ENCODE measurements around the gene CH25H. TPM values are rescaled to one million over a fixed set of nuclear protein-coding genes. Genes with fewer than 3 reads are reported as not detected.

The CH25H gene
- total RNA-seq, 2 donors from 2014 or later, result 1.1 to 1.6 TPM

DNA sequence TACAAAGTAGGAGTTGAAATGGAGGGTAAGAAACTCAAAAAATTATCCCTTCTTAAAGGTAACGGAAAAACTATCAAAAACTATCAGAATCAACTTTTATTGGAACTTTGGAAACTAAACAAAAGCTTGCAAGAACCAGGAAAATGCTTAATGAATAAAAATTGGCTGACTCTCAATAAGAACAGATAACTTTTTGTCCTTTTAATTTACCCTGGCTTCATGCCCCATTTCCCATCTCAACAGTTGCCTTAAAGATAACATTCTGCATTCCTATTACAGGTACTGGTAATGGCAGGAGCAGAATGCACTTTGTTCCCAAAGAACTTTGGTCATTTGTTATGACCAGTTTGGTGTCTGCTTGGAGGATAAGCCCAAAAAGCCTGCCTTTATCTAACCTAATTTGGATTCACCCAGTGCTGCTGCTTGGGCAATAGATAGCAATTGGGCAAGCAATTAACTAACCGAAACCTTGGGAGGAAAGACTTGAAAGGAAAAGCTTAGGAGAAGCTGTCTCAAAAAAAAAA lies 17.8 kb downstream of the CH25H start:
- Histone ChIP-seq H3K36me3 (no peaks in the 10 kb centered on the region), H3K27me3 (replicated peaks; ENCODE audit: insufficient read depth) (no peaks in the 10 kb centered on the region), H3K27ac (no peak overlapping the region), H3K4me3 (no peak overlapping the region), H3K4me1 (replicated peaks) (no peaks in the 10 kb centered on the region), H3K9me3 (no peaks in the 10 kb centered on the region)
- TF ChIP-seq CTCF (IDR thresholded peaks at IDR 0.05) (no peak), POLR2AphosphoS5 (IDR thresholded peaks at IDR 0.05) (no peak), POLR2A (IDR thresholded peaks at IDR 0.05) (no peak)
- 78% methylated on average over 2 of the region's 2 CpGs for WGBS
- DNase-seq (ENCODE audit: low spot score), result no peak
- intact Hi-C loops (cut with DNase I), result no loop called here

DNA sequence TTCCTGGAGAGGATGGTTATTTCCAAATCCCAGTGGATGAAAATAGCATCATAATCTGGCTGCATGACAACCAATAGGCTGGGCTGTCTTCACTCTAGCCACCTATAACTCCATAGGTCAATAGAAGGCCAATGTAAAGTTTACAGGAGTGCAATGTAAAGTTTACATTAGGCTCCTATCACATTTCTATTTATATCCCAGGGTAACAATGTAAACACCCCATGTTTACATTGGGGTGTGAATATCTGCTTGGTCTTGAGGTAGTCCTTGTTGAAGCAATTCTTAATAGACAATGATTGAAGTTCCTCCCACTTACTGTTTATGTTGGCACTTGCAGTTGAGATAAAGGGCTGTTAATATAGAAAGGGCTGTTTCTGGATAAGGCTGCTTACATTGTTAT lies 21.5 kb downstream of the CH25H start:
- intact Hi-C loops (cut with DNase I), result no loop called here
- DNase-seq (ENCODE audit: low spot score), result no peak
- no peaks in the 10 kb centered on the region for H3K4me1 ChIP-seq (replicated peaks)
- no peak overlapping the region for H3K4me3 ChIP-seq
- H3K36me3 ChIP-seq, result no peaks in the 10 kb centered on the region
- no peak for TF ChIP-seq POLR2A (IDR thresholded peaks at IDR 0.05)
- TF ChIP-seq CTCF (IDR thresholded peaks at IDR 0.05), result no peak
- TF ChIP-seq POLR2AphosphoS5 (IDR thresholded peaks at IDR 0.05), result no peak
- no peaks in the 10 kb centered on the region for H3K27me3 ChIP-seq (replicated peaks; ENCODE audit: insufficient read depth)
- H3K27ac ChIP-seq, result no peak overlapping the region
- H3K9me3 ChIP-seq, result no peaks in the 10 kb centered on the region

- intact Hi-C loops (cut with DNase I), result no loop called here
Measured at GRCh38 chr10:89184638-89185037, 22.5 kb downstream of the CH25H start.

GRCh38 chr10:89183571-89183970 lies 23.5 kb downstream of the CH25H start:
- Histone ChIP-seq H3K27me3 (replicated peaks; ENCODE audit: insufficient read depth) (no peaks in the 10 kb centered on the region), H3K4me1 (replicated peaks) (no peaks in the 10 kb centered on the region), H3K27ac (no peak overlapping the region), H3K36me3 (no peaks in the 10 kb centered on the region), H3K9me3 (no peaks in the 10 kb centered on the region), H3K4me3 (no peak overlapping the region)
- intact Hi-C loops (cut with DNase I), result no loop called here
- DNase-seq (ENCODE audit: low spot score), result no peak
- TF ChIP-seq POLR2A (IDR thresholded peaks at IDR 0.05) (no peak), POLR2AphosphoS5 (IDR thresholded peaks at IDR 0.05) (no peak), CTCF (IDR thresholded peaks at IDR 0.05) (no peak)

More at GRCh38 chr10:89184638-89185037, 22.5 kb downstream of the CH25H start:
- Histone ChIP-seq H3K9me3 (no peaks in the 10 kb centered on the region), H3K27me3 (replicated peaks; ENCODE audit: insufficient read depth) (no peaks in the 10 kb centered on the region), H3K4me1 (replicated peaks) (no peaks in the 10 kb centered on the region), H3K36me3 (no peaks in the 10 kb centered on the region), H3K4me3 (no peak overlapping the region), H3K27ac (no peak overlapping the region)
- no peak for TF ChIP-seq POLR2AphosphoS5 (IDR thresholded peaks at IDR 0.05)
- TF ChIP-seq POLR2A (IDR thresholded peaks at IDR 0.05), result no peak
- TF ChIP-seq CTCF (IDR thresholded peaks at IDR 0.05), result no peak
- DNase-seq (ENCODE audit: low spot score), result no peak
- WGBS, result 44% methylated on average over 3 of the region's 3 CpGs

- H3K27ac ChIP-seq, result no peak overlapping the region
- no peak overlapping the region for H3K4me3 ChIP-seq
- H3K36me3 ChIP-seq, result no peaks in the 10 kb centered on the region
- no peaks in the 10 kb centered on the region for H3K27me3 ChIP-seq (replicated peaks; ENCODE audit: insufficient read depth)
- 83% methylated on average over 2 of the region's 2 CpGs for WGBS
- DNase-seq (ENCODE audit: low spot score), result no peak
- no peaks in the 10 kb centered on the region for H3K9me3 ChIP-seq
- no peaks in the 10 kb centered on the region for H3K4me1 ChIP-seq (replicated peaks)
- TF ChIP-seq POLR2AphosphoS5 (IDR thresholded peaks at IDR 0.05) (no peak), POLR2A (IDR thresholded peaks at IDR 0.05) (no peak), CTCF (IDR thresholded peaks at IDR 0.05) (no peak)
- intact Hi-C loops (cut with DNase I), result no loop called here
Measured at GRCh38 chr10:89182894-89183293, 24.2 kb downstream of the CH25H start.

Measured in prostate gland (tissue), 2 donors.